Mesenchymal stem cell (in vitro differentiated cells and primary cell): ENCODE results near the gene NHLRC2.

ENCODE experiments used
- DNase-seq: peaks from one replicate; pipeline ENCODE4 v3.0.0-alpha.2; 2013
- H2AFZ ChIP-seq: one replicate; pipeline ENCODE4 v1.6.1; 2013; ENCODE audit warnings: low read depth, mild to moderate bottlenecking, control low read depth, inconsistent platforms, low read length, moderate library complexity
- H2AK5ac ChIP-seq: 2 replicates; pipeline ENCODE4 v1.6.1; 2013; ENCODE audit warnings: low read length, moderate library complexity, mild to moderate bottlenecking, inconsistent platforms; ENCODE audit not compliant: severe bottlenecking
- H2BK120ac ChIP-seq: one replicate; pipeline ENCODE4 v1.6.1; 2013; ENCODE audit warnings: low read depth, mild to moderate bottlenecking, inconsistent platforms, low read length, moderate library complexity
- H2BK12ac ChIP-seq, 2 experiments: one replicate each; pipeline ENCODE4 v1.6.1; 2013; ENCODE audit warnings: inconsistent platforms in 2 of 2, low read length in 2 of 2, mild to moderate bottlenecking in 2 of 2, moderate library complexity in 2 of 2, control low read depth in 1 of 2
- H2BK15ac ChIP-seq: one replicate; pipeline ENCODE4 v1.6.1; 2013; ENCODE audit warnings: mild to moderate bottlenecking, low read depth, inconsistent platforms; ENCODE audit not compliant: poor library complexity, severe bottlenecking
- H2BK5ac ChIP-seq: 2 replicates; pipeline ENCODE4 v1.6.1; 2013; ENCODE audit warnings: low read depth, mild to moderate bottlenecking, low read length, control low read depth, inconsistent platforms; ENCODE audit not compliant: poor library complexity, severe bottlenecking
- H3K14ac ChIP-seq, 2 experiments: one replicate each; pipeline ENCODE4 v1.6.1; 2013; ENCODE audit warnings: inconsistent platforms in 2 of 2, low read length in 2 of 2, control low read depth in 1 of 2, mild to moderate bottlenecking in 1 of 2, moderate library complexity in 1 of 2
- H3K18ac ChIP-seq, 2 experiments: one replicate each; pipeline ENCODE4 v1.6.1; 2013; ENCODE audit warnings: inconsistent platforms in 2 of 2, low read length in 2 of 2, control low read depth in 1 of 2, low read depth in 1 of 2, mild to moderate bottlenecking in 1 of 2
- H3K23ac ChIP-seq, 2 experiments: one replicate each; pipeline ENCODE4 v1.6.1; 2013; ENCODE audit warnings: inconsistent platforms in 2 of 2, low read length in 2 of 2, mild to moderate bottlenecking in 2 of 2, moderate library complexity in 2 of 2, control low read depth in 1 of 2
- H3K27ac ChIP-seq: 2 replicates; pipeline ENCODE4 v1.5.1; 2013; ENCODE audit warnings: mild to moderate bottlenecking, moderate library complexity, low read length, control low read depth, inconsistent platforms; ENCODE audit not compliant: poor library complexity, severe bottlenecking
- H3K27me3 ChIP-seq, 2 experiments: 2 replicates each; pipeline versions ENCODE4 v1.6.1 to v1.7.0; 2013; ENCODE audit warnings: low read length in 2 of 2, mild to moderate bottlenecking in 2 of 2, moderate library complexity in 2 of 2, control low read depth in 1 of 2, inconsistent platforms in 1 of 2; ENCODE audit not compliant: control insufficient read depth in 1 of 2, insufficient read depth in 1 of 2
- H3K36me3 ChIP-seq, 2 experiments: 2 replicates each; pipeline versions ENCODE4 v1.6.1 to v1.7.0; 2013; ENCODE audit warnings: low read length in 2 of 2, control low read depth in 1 of 2, inconsistent platforms in 1 of 2, low read depth in 1 of 2, mild to moderate bottlenecking in 1 of 2; ENCODE audit not compliant: insufficient read depth in 2 of 2, control insufficient read depth in 1 of 2
- H3K4ac ChIP-seq, 2 experiments: one replicate each; pipeline ENCODE4 v1.6.1; 2013; ENCODE audit warnings: inconsistent platforms in 2 of 2, low read length in 2 of 2, mild to moderate bottlenecking in 2 of 2, moderate library complexity in 2 of 2, control low read depth in 1 of 2, low read depth in 1 of 2
- H3K4me1 ChIP-seq: 2 replicates; pipeline ENCODE4 v1.6.1; 2013; ENCODE audit warnings: low read depth, low read length, control low read depth; ENCODE audit not compliant: control insufficient read depth, insufficient read depth
- H3K4me2 ChIP-seq: 2 replicates; pipeline ENCODE4 v1.6.1; 2013; ENCODE audit warnings: low read length, mild to moderate bottlenecking, inconsistent platforms; ENCODE audit not compliant: poor library complexity, severe bottlenecking
- H3K4me3 ChIP-seq, 2 experiments: 2 replicates each; pipeline versions ENCODE4 v1.5.1 to v1.7.0; 2013; ENCODE audit warnings: low read length in 2 of 2, mild to moderate bottlenecking in 2 of 2, control low read depth in 1 of 2, low read depth in 1 of 2; ENCODE audit not compliant: insufficient read depth in 1 of 2
- H3K79me1 ChIP-seq: replicated peaks from 2 replicates; pipeline ENCODE4 v1.6.1; 2013; ENCODE audit warnings: mild to moderate bottlenecking, control low read depth, low read length, inconsistent platforms; ENCODE audit not compliant: poor library complexity, severe bottlenecking
- H3K9ac ChIP-seq: 2 replicates; pipeline ENCODE4 v1.7.0; 2013; ENCODE audit warnings: mild to moderate bottlenecking, low read length, moderate library complexity
- H3K9me3 ChIP-seq: 2 replicates; pipeline ENCODE4 v1.7.0; 2013; ENCODE audit warnings: mild to moderate bottlenecking, low read length; ENCODE audit not compliant: control insufficient read depth
- H4K8ac ChIP-seq: one replicate; pipeline ENCODE4 v1.6.1; 2013; ENCODE audit warnings: inconsistent platforms, mild to moderate bottlenecking, low read length, moderate library complexity
- H4K91ac ChIP-seq: one replicate; pipeline ENCODE4 v1.6.1; 2013; ENCODE audit warnings: mild to moderate bottlenecking, low read length, inconsistent platforms
- WGBS: methylation state at CpG from one replicate; pipeline ENCODE4 v1.1.7; 2013; ENCODE audit warnings: mixed read lengths; 5-methylcytosine and 5-hydroxymethylcytosine counted together

NHLRC2 gene

GRCh38 chr10:113930482-113931057 is 76.1 kb downstream of the NHLRC2 start:
- no peaks in the 10 kb centered on the region for H3K79me1 ChIP-seq
- no peaks in the 10 kb centered on the region for H3K4me1 ChIP-seq
- no peak overlapping the region for H2AK5ac ChIP-seq
- no peak overlapping the region for H2AFZ ChIP-seq
- no peaks in the 10 kb centered on the region for H3K36me3 ChIP-seq
- no peak overlapping the region for H3K27ac ChIP-seq
- DNase-seq, result no peak
- H2BK120ac ChIP-seq, result no peak overlapping the region
- H2BK12ac ChIP-seq, result no peak overlapping the region
- H2BK15ac ChIP-seq, result no peak overlapping the region
- H4K8ac ChIP-seq, result no peak overlapping the region
- H3K23ac ChIP-seq, result no peak overlapping the region
- H3K14ac ChIP-seq, result no peak overlapping the region
- no peak overlapping the region for H3K9ac ChIP-seq
- no peak overlapping the region for H2BK5ac ChIP-seq
- H3K9me3 ChIP-seq, result no peaks in the 10 kb centered on the region
- H3K4me3 ChIP-seq, result no peak overlapping the region
- peaks cover 0 to 5% of the 10 kb centered on the region in 2 experiments for H3K27me3 ChIP-seq
- no peak overlapping the region for H4K91ac ChIP-seq
- 14% methylated on average over 1 of the region's 3 CpGs for WGBS
- H3K18ac ChIP-seq, result no peak overlapping the region
- no peak overlapping the region for H3K4me2 ChIP-seq
- no peak overlapping the region for H3K4ac ChIP-seq

GRCh38 chr10:113932854-113933253 is 78.4 kb downstream of the NHLRC2 start:
- H3K4me3 ChIP-seq, result no peak overlapping the region
- H2BK120ac ChIP-seq, result no peak overlapping the region

GRCh38 chr10:113933894-113934532 is 79.6 kb downstream of the NHLRC2 start:
- H3K27me3 ChIP-seq, result peaks cover 0 to 5% of the 10 kb centered on the region in 2 experiments
- H3K4me3 ChIP-seq, result no peak overlapping the region
- H3K23ac ChIP-seq, result no peak overlapping the region
- H2AK5ac ChIP-seq, result no peak overlapping the region
- peaks cover 3% of the 10 kb centered on the region for H3K9me3 ChIP-seq
- no peak overlapping the region for H3K27ac ChIP-seq
- H2AFZ ChIP-seq, result no peak overlapping the region
- no peak overlapping the region for H3K4me2 ChIP-seq
- no peak overlapping the region for H2BK5ac ChIP-seq
- no peak for DNase-seq
- no peak overlapping the region for H3K9ac ChIP-seq
- H2BK12ac ChIP-seq, result no peak overlapping the region
- H3K4ac ChIP-seq, result no peak overlapping the region
- H4K91ac ChIP-seq, result no peak overlapping the region
- no peak overlapping the region for H3K14ac ChIP-seq
- no peaks in the 10 kb centered on the region for H3K79me1 ChIP-seq
- peaks cover 3% of the 10 kb centered on the region for H3K4me1 ChIP-seq
- no peak overlapping the region for H4K8ac ChIP-seq
- no peak overlapping the region for H2BK15ac ChIP-seq
- H2BK120ac ChIP-seq, result no peak overlapping the region
- no peaks in the 10 kb centered on the region for H3K36me3 ChIP-seq
- no peak overlapping the region for H3K18ac ChIP-seq
- 95% methylated on average over 7 of the region's 8 CpGs for WGBS

More at GRCh38 chr10:113932854-113933253, 78.4 kb downstream of the NHLRC2 start:
- Histone ChIP-seq H3K27me3 (peaks cover 0 to 5% of the 10 kb centered on the region in 2 experiments), H3K4me1 (peaks cover under 1% of the 10 kb centered on the region), H2AK5ac (no peak overlapping the region), H3K79me1 (no peaks in the 10 kb centered on the region), H3K36me3 (no peaks in the 10 kb centered on the region), H3K23ac (no peak overlapping the region), H3K18ac (no peak overlapping the region), H3K4me2 (no peak overlapping the region), H2AFZ (no peak overlapping the region), H3K4ac (no peak overlapping the region), H3K27ac (no peak overlapping the region), H3K9ac (no peak overlapping the region), H2BK12ac (no peak overlapping the region), H2BK5ac (no peak overlapping the region), H3K14ac (no peak overlapping the region), H4K91ac (no peak overlapping the region), H2BK15ac (no peak overlapping the region), H4K8ac (no peak overlapping the region), H3K9me3 (peaks cover 3% of the 10 kb centered on the region)
- no peak for DNase-seq
- 100% methylated on average over 1 of the region's 1 CpG for WGBS

- H4K91ac ChIP-seq, result no peak overlapping the region
- H3K9ac ChIP-seq, result no peak overlapping the region
Measured at GRCh38 chr10:113937258-113937657, 82.8 kb downstream of the NHLRC2 start.

More at GRCh38 chr10:113937258-113937657, 82.8 kb downstream of the NHLRC2 start:
- Histone ChIP-seq H2BK5ac (no peak overlapping the region), H3K36me3 (no peaks in the 10 kb centered on the region), H3K79me1 (no peaks in the 10 kb centered on the region), H3K27me3 (peaks cover 0 to 19% of the 10 kb centered on the region in 2 experiments), H3K9me3 (peaks cover 3% of the 10 kb centered on the region), H3K18ac (no peak overlapping the region), H3K23ac (no peak overlapping the region), H4K8ac (no peak overlapping the region), H3K4me2 (no peak overlapping the region), H3K4me3 (no peak overlapping the region), H3K4me1 (peaks cover 3% of the 10 kb centered on the region), H3K14ac (no peak overlapping the region), H2BK12ac (no peak overlapping the region), H2BK15ac (no peak overlapping the region), H3K27ac (no peak overlapping the region), H2AK5ac (no peak overlapping the region), H2BK120ac (no peak overlapping the region), H3K4ac (no peak overlapping the region), H2AFZ (no peak overlapping the region)
- DNase-seq, result no peak
